D721Med (cell line): ENCODE data around the gene SEMA7A.

Experiments used
- DNase-seq: peaks from one replicate; pipeline ENCODE4 v3.0.0; 2011; ENCODE audit warnings: low spot score; ENCODE audit not compliant: insufficient read length
- FAIRE-seq: peaks from 2 replicates; lab custom pipeline; 2011; peaks lifted over from hg19 to GRCh38; lab: Jason Lieb, UNC
- TF ChIP-seq, protein P1 (sequence below): IDR thresholded peaks from 2 replicates; pipeline ENCODE4 v1.5.1; 2012; ENCODE audit warnings: mild to moderate bottlenecking, control low read depth; ENCODE audit not compliant: insufficient read depth; ENCODE audit errors: missing control alignments

The SEMA7A gene

GRCh38 chr15:74449643-74450205 lies 16.0 kb upstream of the SEMA7A start:
- no peak for FAIRE-seq
- TF ChIP-seq, protein P1, sequence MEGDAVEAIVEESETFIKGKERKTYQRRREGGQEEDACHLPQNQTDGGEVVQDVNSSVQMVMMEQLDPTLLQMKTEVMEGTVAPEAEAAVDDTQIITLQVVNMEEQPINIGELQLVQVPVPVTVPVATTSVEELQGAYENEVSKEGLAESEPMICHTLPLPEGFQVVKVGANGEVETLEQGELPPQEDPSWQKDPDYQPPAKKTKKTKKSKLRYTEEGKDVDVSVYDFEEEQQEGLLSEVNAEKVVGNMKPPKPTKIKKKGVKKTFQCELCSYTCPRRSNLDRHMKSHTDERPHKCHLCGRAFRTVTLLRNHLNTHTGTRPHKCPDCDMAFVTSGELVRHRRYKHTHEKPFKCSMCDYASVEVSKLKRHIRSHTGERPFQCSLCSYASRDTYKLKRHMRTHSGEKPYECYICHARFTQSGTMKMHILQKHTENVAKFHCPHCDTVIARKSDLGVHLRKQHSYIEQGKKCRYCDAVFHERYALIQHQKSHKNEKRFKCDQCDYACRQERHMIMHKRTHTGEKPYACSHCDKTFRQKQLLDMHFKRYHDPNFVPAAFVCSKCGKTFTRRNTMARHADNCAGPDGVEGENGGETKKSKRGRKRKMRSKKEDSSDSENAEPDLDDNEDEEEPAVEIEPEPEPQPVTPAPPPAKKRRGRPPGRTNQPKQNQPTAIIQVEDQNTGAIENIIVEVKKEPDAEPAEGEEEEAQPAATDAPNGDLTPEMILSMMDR, result no peak
- DNase-seq, result no peak

DNA sequence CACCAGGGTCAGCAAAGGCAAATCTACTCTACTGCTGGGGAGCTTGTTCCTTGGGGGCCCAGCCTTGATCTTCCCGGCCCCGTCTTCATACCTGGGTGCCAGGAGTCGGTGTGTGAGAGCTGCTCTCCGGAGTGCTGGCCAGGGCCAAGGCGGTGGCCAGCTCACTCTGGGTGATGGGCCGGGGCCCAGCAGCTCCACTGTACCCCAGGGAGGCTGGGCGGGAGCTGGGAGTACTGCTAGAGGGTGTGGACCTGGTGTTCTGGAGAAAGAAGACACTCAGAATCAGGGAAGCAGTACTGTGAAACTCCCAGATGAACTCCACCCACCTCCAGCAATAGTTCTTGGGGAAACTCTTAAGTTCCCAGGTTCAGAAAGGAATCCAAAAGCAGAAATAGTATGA lies 15.3 kb upstream of the SEMA7A start:
- TF ChIP-seq, protein P1, result no peak
- FAIRE-seq (no peak), DNase-seq (no peak)

GRCh38 chr15:74445816-74446763 lies 12.3 kb upstream of the SEMA7A start:
- no peak for FAIRE-seq
- TF ChIP-seq, protein P1, result no peak
- DNase-seq, result no peak

DNA sequence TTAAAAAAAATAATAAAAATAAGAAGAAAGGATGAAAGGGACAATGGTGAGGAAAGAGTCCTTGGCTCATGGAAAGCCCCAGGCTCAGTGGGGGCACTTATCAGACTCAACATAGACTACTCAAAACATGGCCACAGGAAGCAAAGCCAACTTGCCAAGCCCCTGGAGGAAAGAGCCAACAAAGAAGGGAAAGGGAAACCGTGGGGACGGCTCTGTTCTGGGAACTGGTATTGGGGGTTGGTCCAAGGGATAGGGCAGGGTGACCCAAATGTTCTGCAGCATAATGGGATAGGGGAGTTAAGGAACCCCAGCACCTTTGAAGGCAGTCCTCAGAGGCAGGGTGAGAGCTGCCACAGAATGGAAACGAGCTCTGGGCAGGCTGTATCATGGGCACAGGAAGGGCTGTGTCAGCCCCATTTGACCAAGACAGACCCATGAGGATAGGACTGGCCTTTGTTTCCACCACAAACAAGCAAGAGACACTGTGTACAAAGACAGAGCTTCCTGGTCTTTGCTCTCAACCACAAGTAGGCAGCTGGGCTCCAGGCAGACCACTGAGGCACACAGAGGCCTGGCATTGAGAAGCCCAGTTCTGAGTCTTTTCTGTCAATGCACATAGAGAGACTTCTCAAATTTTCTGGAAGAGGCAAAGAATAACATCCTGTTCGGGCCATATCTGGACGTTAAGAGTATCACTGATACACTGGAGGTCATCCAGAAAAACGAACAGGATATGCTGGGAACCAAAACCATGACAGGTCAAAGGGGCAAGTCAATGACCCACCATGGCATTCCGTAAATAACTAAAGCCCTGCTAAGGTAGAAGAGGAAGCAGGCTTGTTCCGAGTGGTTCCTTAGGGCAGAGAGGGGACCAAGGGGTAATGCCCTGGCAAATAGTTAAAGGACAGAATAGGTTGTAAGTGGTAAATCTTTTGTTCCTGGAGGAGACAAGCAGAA lies 10.6 kb upstream of the SEMA7A start:
- TF ChIP-seq, protein P1, result no peak
- no peak for FAIRE-seq
- no peak for DNase-seq

DNA sequence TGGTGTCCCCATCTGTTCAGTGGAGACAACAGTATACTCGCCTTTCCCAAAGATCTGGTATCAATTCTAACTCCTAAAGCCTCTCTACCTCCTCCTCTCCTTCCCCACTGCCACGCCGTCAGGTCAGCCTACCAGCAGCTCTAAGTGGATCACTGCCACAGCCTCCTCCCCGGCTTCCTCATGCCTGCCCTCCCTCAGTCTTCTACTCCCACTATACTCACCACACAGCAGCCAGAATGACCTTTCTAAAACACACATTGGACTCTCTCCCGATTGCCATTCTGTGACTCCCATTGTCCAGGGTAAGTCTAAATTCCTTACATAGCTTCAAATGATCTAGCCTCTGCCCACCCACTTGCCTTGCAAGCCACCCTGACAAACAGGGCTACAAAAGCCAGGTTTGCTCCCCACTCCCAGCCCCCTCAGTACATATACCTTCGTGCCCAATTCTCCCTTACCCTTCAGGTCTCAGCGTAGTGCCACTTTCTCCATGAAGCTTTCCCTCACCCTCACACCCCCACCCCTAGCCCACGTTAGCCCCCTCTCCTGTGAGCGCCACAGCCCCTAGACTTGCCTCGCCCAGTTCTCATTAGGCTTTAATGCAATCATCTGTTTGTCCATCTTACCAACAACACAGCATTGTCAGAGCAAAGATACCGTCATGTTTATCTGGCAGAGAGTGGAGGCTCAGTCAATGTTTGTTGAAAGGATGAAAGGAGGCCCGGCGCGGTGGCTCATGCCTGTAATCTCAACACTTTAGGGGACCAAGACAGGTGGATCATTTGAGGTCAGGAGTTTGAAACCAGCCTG lies 9.5 kb upstream of the SEMA7A start:
- no peak for FAIRE-seq
- TF ChIP-seq, protein P1, result no peak

DNA sequence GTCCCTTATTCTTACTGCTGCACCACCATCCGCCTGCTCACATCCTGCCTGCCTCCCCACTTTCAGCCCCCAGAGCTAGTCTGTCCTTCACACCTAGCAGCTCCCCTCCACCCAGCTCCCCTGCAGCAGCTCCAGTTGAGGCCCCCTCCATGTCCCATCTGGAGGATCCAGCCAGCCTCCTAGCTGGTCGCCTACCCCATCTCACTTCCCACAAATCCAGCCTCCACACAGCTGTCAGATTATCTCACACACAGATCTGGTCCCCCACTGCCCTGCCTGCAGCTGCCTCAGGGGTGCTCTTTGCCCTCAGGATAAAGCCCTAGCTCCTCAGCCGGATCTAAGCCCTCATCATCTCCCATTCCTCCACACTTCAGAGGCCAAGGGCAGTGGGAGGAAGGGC lies 8.8 kb upstream of the SEMA7A start:
- no peak for DNase-seq
- TF ChIP-seq, protein P1, result no peak
- FAIRE-seq, result no peak

More for the DNA sequence above, 9.5 kb upstream of the SEMA7A start:
- no peak for DNase-seq
